ENCODE results near the gene SMIM20.

DNA sequence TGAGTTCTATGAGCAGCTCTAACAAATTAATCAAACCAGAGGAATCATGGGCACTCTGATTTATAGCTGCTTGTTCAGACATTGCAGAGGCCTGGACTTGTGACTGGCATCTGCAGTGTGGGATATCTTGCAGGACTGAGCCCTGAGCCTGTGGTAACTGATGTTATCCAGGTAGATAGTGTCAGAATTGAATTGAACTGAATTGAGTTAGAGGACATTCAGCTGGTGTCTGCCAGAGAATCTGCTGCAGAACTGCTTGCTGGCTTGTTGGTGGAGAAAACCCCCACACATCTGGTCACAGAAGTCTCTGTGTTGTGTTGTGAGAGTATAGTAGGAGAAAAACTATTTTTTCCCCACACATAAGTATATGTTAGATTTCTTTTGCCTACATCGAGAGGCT is 42.2 kb downstream of the SMIM20 start:
- TF ChIP-seq, protein P1, sequence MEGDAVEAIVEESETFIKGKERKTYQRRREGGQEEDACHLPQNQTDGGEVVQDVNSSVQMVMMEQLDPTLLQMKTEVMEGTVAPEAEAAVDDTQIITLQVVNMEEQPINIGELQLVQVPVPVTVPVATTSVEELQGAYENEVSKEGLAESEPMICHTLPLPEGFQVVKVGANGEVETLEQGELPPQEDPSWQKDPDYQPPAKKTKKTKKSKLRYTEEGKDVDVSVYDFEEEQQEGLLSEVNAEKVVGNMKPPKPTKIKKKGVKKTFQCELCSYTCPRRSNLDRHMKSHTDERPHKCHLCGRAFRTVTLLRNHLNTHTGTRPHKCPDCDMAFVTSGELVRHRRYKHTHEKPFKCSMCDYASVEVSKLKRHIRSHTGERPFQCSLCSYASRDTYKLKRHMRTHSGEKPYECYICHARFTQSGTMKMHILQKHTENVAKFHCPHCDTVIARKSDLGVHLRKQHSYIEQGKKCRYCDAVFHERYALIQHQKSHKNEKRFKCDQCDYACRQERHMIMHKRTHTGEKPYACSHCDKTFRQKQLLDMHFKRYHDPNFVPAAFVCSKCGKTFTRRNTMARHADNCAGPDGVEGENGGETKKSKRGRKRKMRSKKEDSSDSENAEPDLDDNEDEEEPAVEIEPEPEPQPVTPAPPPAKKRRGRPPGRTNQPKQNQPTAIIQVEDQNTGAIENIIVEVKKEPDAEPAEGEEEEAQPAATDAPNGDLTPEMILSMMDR (conservative IDR thresholded peaks at IDR 0.05; ENCODE audit: low read depth, low read length) = no peak
- TF ChIP-seq SMC3 (IDR thresholded peaks at IDR 0.05; ENCODE audit: low read depth, low read length) (no peak), RCOR1 (IDR thresholded peaks at IDR 0.05; ENCODE audit: insufficient replicate concordance, low read length) (no peak), POLR2A (IDR thresholded peaks at IDR 0.05; ENCODE audit: low read depth, low read length) (no peak)

Measured in IMR-90 (cell line).